Endothelial cell of umbilical vein (primary cell): ENCODE results near the gene RPA4. TPM values are rescaled to one million over a fixed set of nuclear protein-coding genes. Genes with fewer than 3 reads are reported as not detected.
A peak's percentile ranks its signal among the peaks of the same experiment; 100 is the strongest.

Source experiments
- BruUV-seq: library from RNA; stranded (reverse); fragments of 400-500 nt; replicated peaks from 2 replicates; lab custom pipeline; 2021; lab: Mats Ljungman, UMichigan
- CTCF ChIA-PET: fragments of 300-600, 350-600 bp; sonication (Branson Sonifier 250); formaldehyde crosslinking; loops from one replicate; lab custom pipeline; 2021; ENCODE audit warnings: antibody characterized with exemption, inconsistent platforms; lab: Charles Lee
- POLR2A ChIA-PET: fragments of 300-600, 350-600 bp; sonication (Branson Sonifier 250); formaldehyde crosslinking; loops from one replicate; lab custom pipeline; 2021; ENCODE audit warnings: antibody characterized with exemption, inconsistent platforms; lab: Charles Lee
- DNase-seq: peaks from one replicate; pipeline ENCODE4 v3.0.0-alpha.2; 2011; ENCODE audit warnings: low read depth, low spot score
- FAIRE-seq: peaks from 2 replicates; lab custom pipeline; 2011; peaks lifted over from hg19 to GRCh38; lab: Jason Lieb, UNC
- H2AFZ ChIP-seq: 2 replicates; pipeline ENCODE4 v1.6.0; 2012; ENCODE audit warnings: low read depth, low read length, control low read depth, inconsistent platforms
- H3K27ac ChIP-seq: 2 replicates; pipeline ENCODE4 v1.5.1; 2011; ENCODE audit warnings: low read depth, mild to moderate bottlenecking, control low read depth, low read length, moderate library complexity; ENCODE audit not compliant: insufficient read depth
- H3K27me3 ChIP-seq, 2 experiments: 2 replicates each; pipeline versions ENCODE4 v1.6.0 to v1.6.1; 2011; ENCODE audit warnings: low read length in 2 of 2, mixed read lengths in 1 of 2; ENCODE audit not compliant: control insufficient read depth in 2 of 2, insufficient read depth in 2 of 2
- H3K36me3 ChIP-seq, 2 experiments: 2 replicates in 1 of 2; 3 replicates in 1 of 2; pipeline ENCODE4 v1.5.1; 2011; ENCODE audit warnings: low read length in 2 of 2, mild to moderate bottlenecking in 1 of 2, moderate library complexity in 1 of 2; ENCODE audit not compliant: control insufficient read depth in 2 of 2, insufficient read depth in 2 of 2; ENCODE audit errors: extremely low read depth in 1 of 2
- H3K4me1 ChIP-seq: 3 replicates; pipeline ENCODE4 v1.5.1; 2011; ENCODE audit warnings: mild to moderate bottlenecking, low read length; ENCODE audit not compliant: control insufficient read depth, insufficient read depth; ENCODE audit errors: extremely low read depth
- H3K4me2 ChIP-seq: 2 replicates; pipeline ENCODE4 v1.6.1; 2011; ENCODE audit warnings: low read length, control low read depth, mixed read lengths; ENCODE audit not compliant: insufficient read depth
- H3K4me3 ChIP-seq, 3 experiments: fragments of 200-600 bp in 1 of 3; sonication (generic), shearing (Covaris generic) in 1 of 3; replicated peaks in 1 of 3; 2 replicates each; pipeline ENCODE4 v1.5.1; 2011 to 2016; ENCODE audit warnings: control low read depth in 3 of 3, low read length in 3 of 3, mild to moderate bottlenecking in 2 of 3, inconsistent platforms in 1 of 3, low read depth in 1 of 3, moderate library complexity in 1 of 3; ENCODE audit not compliant: insufficient read depth in 1 of 3
- H3K79me2 ChIP-seq: 2 replicates; pipeline ENCODE4 v1.6.0; 2012; ENCODE audit warnings: low read length, inconsistent platforms; ENCODE audit not compliant: control insufficient read depth, insufficient read depth
- H3K9ac ChIP-seq: replicated peaks from 2 replicates; pipeline ENCODE3; 2011; ENCODE audit warnings: low read length, control low read depth; ENCODE audit not compliant: insufficient read depth; ENCODE audit errors: extremely low read depth
- H3K9me1 ChIP-seq: replicated peaks from 3 replicates; pipeline ENCODE4 v1.6.0; 2011; ENCODE audit warnings: mild to moderate bottlenecking, low read length; ENCODE audit not compliant: control insufficient read depth, insufficient read depth; ENCODE audit errors: extremely low read depth
- H3K9me3 ChIP-seq: replicated peaks from 2 replicates; pipeline ENCODE4 v1.5.1; 2012; ENCODE audit warnings: low read length, inconsistent platforms; ENCODE audit not compliant: control insufficient read depth, insufficient read depth
- H4K20me1 ChIP-seq: replicated peaks from 2 replicates; pipeline ENCODE3; 2011; ENCODE audit warnings: mild to moderate bottlenecking, low read length; ENCODE audit not compliant: control insufficient read depth, insufficient read depth; ENCODE audit errors: extremely low read depth
- EZH2 ChIP-seq: IDR thresholded peaks from 2 replicates; pipeline ENCODE4 v1.6.1; 2012; ENCODE audit warnings: borderline replicate concordance, low read depth, mild to moderate bottlenecking, moderate library complexity, low read length, inconsistent platforms; ENCODE audit not compliant: severe bottlenecking
- FOS ChIP-seq: IDR thresholded peaks from 2 replicates; pipeline ENCODE4 v1.6.1; 2011; ENCODE audit warnings: mild to moderate bottlenecking, low read length, moderate library complexity, borderline replicate concordance; ENCODE audit not compliant: insufficient read depth
- GATA2 ChIP-seq: IDR thresholded peaks from 2 replicates; pipeline ENCODE4 v1.7.0; 2011; ENCODE audit warnings: low read depth, mild to moderate bottlenecking, moderate library complexity, mixed read lengths, low read length; ENCODE audit not compliant: insufficient read length, insufficient read depth
- JUN ChIP-seq: IDR thresholded peaks from 2 replicates; pipeline ENCODE4 v1.6.1; 2011; ENCODE audit warnings: borderline replicate concordance, low read depth; ENCODE audit not compliant: insufficient read length, insufficient read depth
- MAX ChIP-seq: IDR thresholded peaks from 2 replicates; pipeline ENCODE4 v1.6.1; 2011; ENCODE audit not compliant: insufficient read depth, insufficient read length
- MYC ChIP-seq: IDR thresholded peaks from one replicate; pipeline ENCODE4 v1.6.1; 2011; ENCODE audit warnings: mild to moderate bottlenecking, low read depth, low read length
- POLR2A ChIP-seq: IDR thresholded peaks from 2 replicates; pipeline ENCODE4 v1.6.1; 2012; ENCODE audit warnings: low read depth, mild to moderate bottlenecking, control low read depth, low read length
- POLR2AphosphoS5 ChIP-seq: IDR thresholded peaks from 2 replicates; pipeline ENCODE4 v1.6.1; 2012; ENCODE audit warnings: low read depth, mild to moderate bottlenecking, control low read depth, low read length, moderate library complexity; ENCODE audit not compliant: insufficient read depth
- dilution Hi-C: fragments of 300-500 bp; cut with MboI; formaldehyde crosslinking; loops from one replicate; pipeline ENCODE4 v1.15.0; 2019; ENCODE audit warnings: low sequenced_read_pairs; ENCODE audit not compliant: extremely low pct_ligation_motif_present
- intact Hi-C: fragments of 100-400 bp; cut with micrococcal nuclease; formaldehyde crosslinking; loops from one replicate; pipeline ENCODE4 v1.10.0; 2022
- polyA plus RNA-seq, 4 experiments: library from polyadenylated mRNA; depleted of rRNA in 3 of 4; stranded (reverse) in 3 of 4; unstranded in 1 of 4; fragments of >200 nt; gene quantifications; 2 replicates each; pipeline versions ENCODE4 v1.2.1 to v1.2.3, GENCODE V29; 2011 to 2012; ENCODE audit warnings: missing spikeins in 1 of 4
- total RNA-seq: library from RNA; stranded (reverse); gene quantifications from 2 replicates; pipeline ENCODE4 v1.2.3, GENCODE V29; 2021
- TF ChIP-seq, protein P1 (sequence below), 2 donors: IDR thresholded peaks; 1 replicate in 1 of 2; 2 replicates in 1 of 2; pipeline ENCODE4 v1.5.1; 2011; ENCODE audit warnings: low read length in 2 of 2, mild to moderate bottlenecking in 2 of 2, moderate library complexity in 2 of 2, control low read depth in 1 of 2, inconsistent platforms in 1 of 2, low read depth in 1 of 2; ENCODE audit not compliant: insufficient read depth in 1 of 2; ENCODE audit errors: extremely low read depth in 1 of 2

Gene RPA4
- total and polyA plus RNA-seq, 2 donors (not counting 3 experiments of a cell fraction or from before 2014, with no cell fraction given), result 0.32 to 2.1 TPM

DNA sequence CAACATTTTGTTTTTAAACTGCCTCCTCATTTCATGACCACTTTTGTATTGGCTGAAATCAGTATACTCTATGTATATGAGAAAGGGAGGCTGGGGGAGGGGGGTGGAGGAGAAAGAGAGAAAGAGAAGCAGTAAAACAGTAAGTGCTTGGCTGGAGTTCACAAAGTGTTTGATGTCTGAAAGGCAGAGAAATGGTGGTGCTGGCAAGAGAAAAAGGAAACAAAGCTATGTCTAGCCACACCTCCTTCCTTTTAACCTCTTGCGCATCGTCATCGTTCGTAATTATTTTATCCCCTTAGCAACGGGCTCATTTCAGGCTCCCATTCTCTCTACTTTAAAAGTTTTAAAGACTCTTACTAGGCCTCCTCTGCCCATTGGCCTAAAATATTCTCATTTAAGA is 25.6 kb downstream of the RPA4 start:
- CTCF ChIA-PET, result interaction anchor here (0.7 kb wide), 1 partner anchor 31 kb away, joined by 3 read pairs; no protein-coding TSS in a partner anchor
- no peak overlapping the region for H2AFZ ChIP-seq
- POLR2A ChIA-PET, result interaction anchor here (0.7 kb wide), 1 partner anchor 205 kb away, joined by 4 read pairs; no protein-coding TSS in a partner anchor
- peaks cover 31% of the 10 kb centered on the region for H3K4me1 ChIP-seq
- DNase-seq (peak; percentile 64), FAIRE-seq (no peak)
- peaks cover 2% of the 10 kb centered on the region for H3K79me2 ChIP-seq
- intact Hi-C loops, result loop anchor here (2.0 to 5.0 kb wide), 3 partner anchors 16 to 618 kb away; no protein-coding TSS in a partner anchor
- no peaks in the 10 kb centered on the region for H3K9me3 ChIP-seq
- dilution Hi-C loops, result no loop called here
- no peaks in the 10 kb centered on the region for H3K36me3 ChIP-seq
- H3K27me3 ChIP-seq, result no peaks in the 10 kb centered on the region
- peak overlapping the region; percentile 94 for H3K27ac ChIP-seq
- TF ChIP-seq GATA2 (no peak), POLR2A (no peak), FOS (no peak), JUN (no peak), MYC (no peak), POLR2AphosphoS5 (no peak), MAX (no peak), EZH2 (no peak)
- TF ChIP-seq, protein P1, sequence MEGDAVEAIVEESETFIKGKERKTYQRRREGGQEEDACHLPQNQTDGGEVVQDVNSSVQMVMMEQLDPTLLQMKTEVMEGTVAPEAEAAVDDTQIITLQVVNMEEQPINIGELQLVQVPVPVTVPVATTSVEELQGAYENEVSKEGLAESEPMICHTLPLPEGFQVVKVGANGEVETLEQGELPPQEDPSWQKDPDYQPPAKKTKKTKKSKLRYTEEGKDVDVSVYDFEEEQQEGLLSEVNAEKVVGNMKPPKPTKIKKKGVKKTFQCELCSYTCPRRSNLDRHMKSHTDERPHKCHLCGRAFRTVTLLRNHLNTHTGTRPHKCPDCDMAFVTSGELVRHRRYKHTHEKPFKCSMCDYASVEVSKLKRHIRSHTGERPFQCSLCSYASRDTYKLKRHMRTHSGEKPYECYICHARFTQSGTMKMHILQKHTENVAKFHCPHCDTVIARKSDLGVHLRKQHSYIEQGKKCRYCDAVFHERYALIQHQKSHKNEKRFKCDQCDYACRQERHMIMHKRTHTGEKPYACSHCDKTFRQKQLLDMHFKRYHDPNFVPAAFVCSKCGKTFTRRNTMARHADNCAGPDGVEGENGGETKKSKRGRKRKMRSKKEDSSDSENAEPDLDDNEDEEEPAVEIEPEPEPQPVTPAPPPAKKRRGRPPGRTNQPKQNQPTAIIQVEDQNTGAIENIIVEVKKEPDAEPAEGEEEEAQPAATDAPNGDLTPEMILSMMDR (IDR thresholded peaks at IDR 0.05; ENCODE audit: extremely low read depth in 1 of 2, insufficient read depth in 1 of 2, low read depth in 1 of 2, low read length in 2 of 2), result no peak
- peak overlapping the region; percentile 42 for H3K4me2 ChIP-seq
- no TSS peak for BruUV-seq
- no peaks in the 10 kb centered on the region for H3K9me1 ChIP-seq
- no peak overlapping the region for H3K4me3 ChIP-seq
- H3K9ac ChIP-seq, result peak overlapping the region; percentile 67
- H4K20me1 ChIP-seq, result no peaks in the 10 kb centered on the region
